Thoracic aorta (tissue), 2 donors: ENCODE measurements around the gene DES. TPM values are rescaled to one million over a fixed set of nuclear protein-coding genes. Genes with fewer than 3 reads are reported as not detected.

Source experiments
- ATAC-seq: fragments of 150-250 bp; one replicate; pipeline ENCODE4 v1.8.0; 2017; ENCODE audit warnings: low read depth; ENCODE audit not compliant: insufficient number of reproducible peaks, low FRiP score
- DNase-seq: peaks from one replicate; pipeline ENCODE4 v3.0.0-alpha.2; 2020; ENCODE audit warnings: low spot score
- H3K27ac ChIP-seq, 2 donors: fragments of 200-600 bp; sonication (generic); 1 replicate in 1 of 2; 2 replicates in 1 of 2; pipeline ENCODE4 v1.5.1; 2016; ENCODE audit warnings: mild to moderate bottlenecking in 2 of 2, moderate library complexity in 2 of 2
- H3K27me3 ChIP-seq: fragments of 200-600 bp; sonication (generic); replicated peaks from 2 replicates; pipeline ENCODE4 v1.6.0; 2016; ENCODE audit warnings: mild to moderate bottlenecking; ENCODE audit not compliant: insufficient read depth
- H3K36me3 ChIP-seq: fragments of 200-600 bp; sonication (generic); one replicate; pipeline ENCODE4 v1.5.1; 2016
- H3K4me1 ChIP-seq, 2 donors: fragments of 200-600 bp; sonication (generic); 1 replicate in 1 of 2; 2 replicates in 1 of 2; pipeline versions ENCODE4 v1.5.1 to v1.6.0; 2016; ENCODE audit warnings: low read depth in 2 of 2, mild to moderate bottlenecking in 1 of 2; ENCODE audit not compliant: control insufficient read depth in 1 of 2
- H3K4me3 ChIP-seq: fragments of 200-600 bp; sonication (generic); 2 replicates; pipeline ENCODE4 v1.5.1; 2016; ENCODE audit warnings: mild to moderate bottlenecking
- H3K9me3 ChIP-seq: fragments of 200-600 bp; sonication (generic); 2 replicates; pipeline ENCODE4 v1.5.1; 2016
- total RNA-seq, 2 donors: library from RNA; depleted of rRNA; stranded (reverse); fragments of >200 nt; gene quantifications; one replicate each; pipeline versions ENCODE4 v1.1.0 to v1.2.3, GENCODE V29; 2016
- TF ChIP-seq, protein P1 (sequence below): fragments of 200-600 bp; sonication (generic); IDR thresholded peaks from one replicate; pipeline ENCODE4 v1.5.1; 2019; ENCODE audit warnings: antibody characterized with exemption

The DES gene
- total RNA-seq, 2 donors from 2014 or later: 146 to 302 TPM

DNA sequence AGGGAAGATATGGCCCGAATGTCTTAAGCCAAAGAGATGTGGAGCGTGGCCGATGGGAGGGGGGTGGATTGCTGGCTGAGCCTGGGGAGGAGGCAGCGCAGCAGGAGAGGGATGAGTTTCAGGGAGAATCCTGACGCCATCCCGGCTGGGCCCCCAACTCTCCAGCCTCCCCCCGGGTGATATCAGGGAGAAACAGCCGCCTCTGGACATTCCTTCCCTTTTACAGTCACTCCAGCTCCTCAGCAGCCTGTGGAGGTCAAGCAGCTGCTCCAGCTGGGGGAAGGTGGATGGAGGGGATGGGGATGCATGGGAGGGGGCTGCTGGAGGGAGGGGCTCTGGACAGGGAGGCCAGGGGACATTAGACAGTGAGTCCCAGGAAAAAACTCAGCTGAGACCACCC, 9.5 kb upstream of the DES start:
- Histone ChIP-seq H3K4me1 (peaks cover 19 to 41% of the 10 kb centered on the region in 2 donors), H3K27ac (no peak overlapping the region), H3K36me3 (no peaks in the 10 kb centered on the region), H3K4me3 (no peak overlapping the region), H3K9me3 (peaks cover 2% of the 10 kb centered on the region), H3K27me3 (no peaks in the 10 kb centered on the region)
- no peak for DNase-seq
- TF ChIP-seq, protein P1, sequence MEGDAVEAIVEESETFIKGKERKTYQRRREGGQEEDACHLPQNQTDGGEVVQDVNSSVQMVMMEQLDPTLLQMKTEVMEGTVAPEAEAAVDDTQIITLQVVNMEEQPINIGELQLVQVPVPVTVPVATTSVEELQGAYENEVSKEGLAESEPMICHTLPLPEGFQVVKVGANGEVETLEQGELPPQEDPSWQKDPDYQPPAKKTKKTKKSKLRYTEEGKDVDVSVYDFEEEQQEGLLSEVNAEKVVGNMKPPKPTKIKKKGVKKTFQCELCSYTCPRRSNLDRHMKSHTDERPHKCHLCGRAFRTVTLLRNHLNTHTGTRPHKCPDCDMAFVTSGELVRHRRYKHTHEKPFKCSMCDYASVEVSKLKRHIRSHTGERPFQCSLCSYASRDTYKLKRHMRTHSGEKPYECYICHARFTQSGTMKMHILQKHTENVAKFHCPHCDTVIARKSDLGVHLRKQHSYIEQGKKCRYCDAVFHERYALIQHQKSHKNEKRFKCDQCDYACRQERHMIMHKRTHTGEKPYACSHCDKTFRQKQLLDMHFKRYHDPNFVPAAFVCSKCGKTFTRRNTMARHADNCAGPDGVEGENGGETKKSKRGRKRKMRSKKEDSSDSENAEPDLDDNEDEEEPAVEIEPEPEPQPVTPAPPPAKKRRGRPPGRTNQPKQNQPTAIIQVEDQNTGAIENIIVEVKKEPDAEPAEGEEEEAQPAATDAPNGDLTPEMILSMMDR: no peak
- ATAC-seq: no peak

DNA sequence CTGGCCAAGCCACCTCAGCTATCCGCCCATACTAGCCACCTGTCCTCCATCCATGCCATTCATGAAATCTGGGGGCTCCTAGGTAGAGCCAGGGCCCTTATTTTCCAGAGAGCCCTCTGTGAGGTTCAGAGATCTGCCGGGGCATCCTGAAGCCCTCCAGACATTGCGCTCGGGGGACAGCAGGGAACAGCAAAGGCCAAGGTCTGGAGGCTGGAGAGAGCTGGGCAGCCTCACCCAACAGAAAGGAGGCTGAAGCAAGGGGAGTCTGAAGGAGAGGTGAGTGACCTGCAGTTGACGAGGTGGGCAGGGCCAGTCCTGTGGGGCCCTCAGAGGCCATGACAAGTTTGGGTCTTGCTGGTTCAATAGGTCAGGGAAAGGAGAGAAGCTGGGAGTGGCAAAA, 8.6 kb upstream of the DES start:
- TF ChIP-seq, protein P1: no peak
- no peaks in the 10 kb centered on the region for H3K36me3 ChIP-seq
- peaks cover 2% of the 10 kb centered on the region for H3K9me3 ChIP-seq
- H3K4me1 ChIP-seq: peaks cover 10 to 31% of the 10 kb centered on the region in 2 donors
- ATAC-seq (no peak), DNase-seq (no peak)
- H3K27ac ChIP-seq: no peak overlapping the region
- H3K27me3 ChIP-seq: no peaks in the 10 kb centered on the region
- H3K4me3 ChIP-seq: no peak overlapping the region

DNA sequence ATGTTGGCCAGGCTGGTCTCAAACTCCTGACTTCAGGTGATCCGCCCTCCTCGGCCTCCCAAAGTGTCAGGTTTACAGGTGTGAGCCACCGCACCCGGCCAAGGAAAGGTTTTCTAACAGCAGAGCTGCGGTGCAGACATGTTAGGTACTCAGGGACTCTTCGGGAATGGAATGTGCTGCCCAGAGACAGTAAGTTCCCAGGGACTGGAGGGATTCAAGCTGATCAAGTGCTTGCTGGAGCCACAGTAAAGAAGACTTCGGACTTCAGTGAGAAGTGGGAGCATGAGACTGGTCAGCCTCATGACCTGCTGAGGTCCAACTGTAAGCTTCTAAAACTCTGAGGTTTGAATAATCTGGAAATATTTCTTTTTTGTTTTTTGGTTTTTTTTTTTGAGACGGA, 7.8 kb upstream of the DES start:
- H3K4me1 ChIP-seq: peaks cover 5 to 24% of the 10 kb centered on the region in 2 donors

DNA sequence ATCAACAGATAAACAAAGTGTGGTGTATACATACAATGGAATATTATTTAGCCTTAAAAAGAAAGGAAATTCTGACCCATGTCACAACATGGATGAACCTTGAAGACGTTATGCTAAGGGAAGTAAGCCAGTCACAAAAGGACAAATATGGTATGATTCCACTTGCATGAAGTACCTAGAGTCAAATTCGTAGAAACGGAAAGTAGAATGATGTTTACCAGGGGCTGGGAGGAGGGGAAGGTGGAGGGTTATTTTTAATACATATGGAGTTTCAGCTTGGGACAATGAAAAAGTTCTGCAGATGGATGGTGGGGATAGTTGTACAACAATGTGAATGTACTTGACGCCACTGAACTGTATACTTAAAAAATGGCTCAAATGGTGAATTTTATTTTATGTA, 3.3 kb upstream of the DES start:
- DNase-seq (no peak), ATAC-seq (no peak)
- no peak overlapping the region for H3K27ac ChIP-seq
- no peaks in the 10 kb centered on the region for H3K36me3 ChIP-seq
- H3K4me1 ChIP-seq: peaks cover 18 to 38% of the 10 kb centered on the region in 2 donors
- TF ChIP-seq, protein P1: no peak
- peaks cover 2% of the 10 kb centered on the region for H3K9me3 ChIP-seq
- H3K4me3 ChIP-seq: no peak overlapping the region
- no peaks in the 10 kb centered on the region for H3K27me3 ChIP-seq

More for the DNA sequence above, 7.8 kb upstream of the DES start:
- DNase-seq: no peak
- Histone ChIP-seq H3K36me3 (no peaks in the 10 kb centered on the region), H3K4me3 (no peak overlapping the region), H3K27ac (no peak overlapping the region), H3K27me3 (no peaks in the 10 kb centered on the region), H3K9me3 (peaks cover 2% of the 10 kb centered on the region)
- no peak for ATAC-seq
- TF ChIP-seq, protein P1: no peak

DNA sequence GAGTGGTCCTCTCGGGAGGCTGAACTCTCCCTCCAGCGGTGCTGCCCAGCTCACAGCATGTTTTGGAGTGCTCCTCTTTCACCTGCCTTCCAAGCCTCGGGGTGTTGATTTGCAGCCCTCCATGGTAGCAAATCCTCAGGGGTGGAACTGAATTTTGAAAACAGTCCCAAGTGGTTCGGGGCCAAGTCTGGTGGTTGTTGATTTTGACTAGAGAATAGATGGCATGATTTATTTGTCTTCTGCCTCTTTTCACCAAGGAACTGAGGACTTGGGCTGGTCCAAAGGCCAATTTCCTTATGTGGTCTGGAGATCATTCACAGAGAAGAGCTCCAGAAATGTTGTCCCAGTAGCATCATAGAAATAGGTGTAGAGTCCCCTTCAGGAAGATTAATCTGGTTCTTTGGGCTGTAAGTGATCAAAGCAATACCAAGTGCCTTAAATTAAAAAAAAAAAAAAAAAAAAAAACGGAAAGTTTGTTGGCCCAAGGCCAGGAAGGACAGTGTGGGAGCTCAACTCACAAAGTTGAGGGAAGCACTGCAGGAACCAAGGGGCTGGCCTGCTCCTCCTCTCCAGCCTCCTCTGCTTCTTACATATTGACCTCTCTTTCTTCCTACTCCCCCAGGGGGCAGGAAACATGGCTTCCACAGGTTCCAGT, 2.5 kb upstream of the DES start:
- no peak for ATAC-seq
- Histone ChIP-seq H3K4me1 (peaks cover 18 to 42% of the 10 kb centered on the region in 2 donors), H3K36me3 (no peaks in the 10 kb centered on the region), H3K4me3 (no peak overlapping the region), H3K27ac (no peak overlapping the region), H3K27me3 (no peaks in the 10 kb centered on the region), H3K9me3 (peaks cover 2% of the 10 kb centered on the region)
- TF ChIP-seq, protein P1: no peak
- DNase-seq: no peak
